DND-41 (cell line): ENCODE results near the gene JARID2.

ENCODE experiments used
- CTCF ChIP-seq: IDR thresholded peaks from 2 replicates; pipeline ENCODE4 v1.5.1; 2012; ENCODE audit warnings: borderline replicate concordance, low read length, moderate library complexity, mild to moderate bottlenecking; ENCODE audit not compliant: poor library complexity, severe bottlenecking; ENCODE audit errors: extremely low read depth
- EZH2 ChIP-seq: IDR thresholded peaks from 3 replicates; pipeline ENCODE4 v1.6.1; 2012; ENCODE audit warnings: borderline replicate concordance, low read depth, mild to moderate bottlenecking, moderate library complexity, low read length, inconsistent platforms; ENCODE audit not compliant: severe bottlenecking

DNA sequence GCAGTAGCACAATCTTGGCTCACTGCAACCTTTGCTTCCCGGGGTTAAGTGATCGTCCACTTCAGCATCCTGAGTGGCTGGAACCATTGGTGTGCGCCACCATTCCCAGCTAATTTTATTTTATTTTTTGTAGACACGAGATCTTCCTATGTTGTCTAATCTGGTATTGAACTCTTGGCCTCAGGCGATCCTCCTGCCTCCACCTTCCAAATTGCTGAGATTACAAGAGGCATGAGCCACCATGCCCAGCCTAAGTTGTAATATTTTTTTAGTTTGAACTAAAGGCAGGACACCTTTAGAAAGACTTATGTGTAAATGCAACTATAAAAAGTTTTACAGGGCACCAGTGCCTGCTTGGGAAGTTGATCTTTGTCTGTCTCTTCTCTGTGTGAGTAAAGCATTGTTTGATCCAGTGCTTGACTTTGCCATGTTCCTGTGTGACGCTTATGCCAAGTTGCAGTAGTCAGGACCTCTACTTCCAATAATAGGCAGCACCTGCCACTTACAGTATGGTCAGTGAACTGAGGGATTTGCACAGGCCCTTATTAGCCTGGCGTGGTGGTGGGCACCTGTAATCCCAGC is 46.9 kb downstream of the JARID2 start:
- TF ChIP-seq CTCF (no peak), EZH2 (no peak)
